ENCODE measurements around the gene DAZL. TPM values are rescaled to one million over a fixed set of nuclear protein-coding genes. Genes with fewer than 3 reads are reported as not detected.

Gene DAZL
- not detected for total RNA-seq

GRCh38 chr3:16604887-16605602 lies at the start of gene DAZL:
DAZL (minus strand) TSS chr3:16605423; CDS start chr3:16605205, 218 bp downstream.
- ATAC-seq (ENCODE audit: low FRiP score) (no peak), DNase-seq (ENCODE audit: low spot score) (no peak)
- TF ChIP-seq CTCF (IDR thresholded peaks at IDR 0.05): no peak

GRCh38 chr3:16654976-16655375 lies 49.8 kb upstream of the DAZL start:
- no peak for DNase-seq (ENCODE audit: low spot score)
- TF ChIP-seq CTCF (IDR thresholded peaks at IDR 0.05): no peak
- ATAC-seq (ENCODE audit: low FRiP score): no peak

- DNase-seq (ENCODE audit: low spot score) (no peak), ATAC-seq (ENCODE audit: low FRiP score) (no peak)
- no peak for TF ChIP-seq CTCF (IDR thresholded peaks at IDR 0.05)
Measured at GRCh38 chr3:16653712-16654111, 48.5 kb upstream of the DAZL start.

- ATAC-seq (ENCODE audit: low FRiP score): no peak
- TF ChIP-seq CTCF (IDR thresholded peaks at IDR 0.05): no peak
Measured at GRCh38 chr3:16647668-16648067, 42.4 kb upstream of the DAZL start.

GRCh38 chr3:16639806-16640205 lies 34.6 kb upstream of the DAZL start:
- TF ChIP-seq CTCF (IDR thresholded peaks at IDR 0.05): no peak
- ATAC-seq (ENCODE audit: low FRiP score) (no peak), DNase-seq (ENCODE audit: low spot score) (no peak)

More at GRCh38 chr3:16647668-16648067, 42.4 kb upstream of the DAZL start:
- DNase-seq (ENCODE audit: low spot score): no peak

GRCh38 chr3:16633948-16634347 lies 28.7 kb upstream of the DAZL start:
- ATAC-seq (ENCODE audit: low FRiP score) (no peak), DNase-seq (ENCODE audit: low spot score) (no peak)
- no peak for TF ChIP-seq CTCF (IDR thresholded peaks at IDR 0.05)

- DNase-seq (ENCODE audit: low spot score) (no peak), ATAC-seq (ENCODE audit: low FRiP score) (no peak)
- TF ChIP-seq CTCF (IDR thresholded peaks at IDR 0.05): no peak
Measured at GRCh38 chr3:16632395-16632794, 27.2 kb upstream of the DAZL start.
